C4-2B (cell line): ENCODE data around the gene TIMD4.

Experiments used
- H3K27ac ChIP-seq: fragments of 450-650 bp; 2 replicates; pipeline ENCODE4 v1.5.1; 2017
- CTCF ChIP-seq: fragments of 450-650 bp; conservative IDR thresholded peaks from 2 replicates; pipeline ENCODE4 v1.5.1; 2017; ENCODE audit warnings: mild to moderate bottlenecking
- ZFX ChIP-seq: fragments of 450-650 bp; IDR thresholded peaks from 2 replicates; pipeline ENCODE4 v1.6.1; 2017

TIMD4 gene

DNA sequence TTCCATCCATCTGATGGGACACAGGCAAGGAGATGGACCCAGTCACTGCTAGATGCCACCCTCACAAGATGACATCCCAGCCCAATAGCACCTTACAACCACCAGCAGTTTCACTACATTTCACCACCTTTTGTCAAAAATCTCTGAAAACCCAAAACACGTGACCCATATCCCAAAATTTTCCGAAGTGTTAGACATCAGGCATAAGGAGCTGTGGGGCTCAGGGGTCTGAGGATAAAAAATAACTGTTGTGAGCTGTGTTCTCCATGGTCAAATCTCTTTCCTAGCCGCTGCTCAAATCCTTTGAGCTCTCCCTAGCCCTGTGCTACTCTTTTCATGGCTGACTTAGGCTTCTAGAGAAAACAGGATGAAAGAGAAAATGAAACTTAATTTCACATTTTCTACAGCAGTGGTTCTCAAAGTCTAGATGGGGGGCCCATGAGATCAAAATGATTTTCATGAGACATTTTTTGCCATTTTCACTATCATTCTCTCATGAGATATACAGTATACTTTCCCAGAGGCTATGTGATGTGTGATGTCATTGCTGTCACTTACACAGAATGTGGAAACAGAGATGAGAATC lies 40.7 kb downstream of the TIMD4 start:
- H3K27ac ChIP-seq = no peak overlapping the region
- no peak for TF ChIP-seq ZFX
- no peak for TF ChIP-seq CTCF

DNA sequence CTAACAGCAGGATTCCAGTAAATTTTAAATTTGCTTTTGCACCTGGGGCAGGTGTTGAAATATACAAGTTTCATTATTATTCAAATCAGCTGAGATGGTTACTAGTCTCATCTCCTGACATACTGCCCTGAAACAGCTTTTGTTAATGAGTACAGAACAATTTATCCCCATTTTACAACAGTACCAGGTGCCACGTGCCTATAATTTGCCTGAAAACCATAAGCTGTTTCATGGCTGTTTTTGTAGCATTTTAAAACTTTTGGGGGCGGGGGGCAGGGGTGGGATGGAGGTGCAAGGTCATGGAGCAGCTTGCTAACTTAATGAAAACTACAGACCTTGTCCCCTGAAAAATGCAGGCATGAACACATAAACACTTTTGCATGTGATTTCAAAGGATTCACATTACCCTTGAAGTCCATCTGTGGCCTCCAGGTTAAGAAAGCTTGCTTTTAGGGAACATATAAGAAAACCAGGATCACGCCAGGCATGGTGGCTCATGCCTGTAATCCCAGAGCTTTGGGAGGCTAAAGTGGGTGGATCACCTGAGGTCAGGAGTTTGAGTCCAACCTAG lies 42.1 kb downstream of the TIMD4 start:
- no peak for TF ChIP-seq ZFX
- no peak for TF ChIP-seq CTCF
- H3K27ac ChIP-seq = no peak overlapping the region

- no peak for TF ChIP-seq ZFX
- TF ChIP-seq CTCF = no peak
These were observed 42.8 kb downstream of the TIMD4 start for GRCh38 chr5:156920042-156920860.

GRCh38 chr5:156918311-156918845 lies 44.6 kb downstream of the TIMD4 start:
- TF ChIP-seq CTCF = no peak
- TF ChIP-seq ZFX = no peak
- H3K27ac ChIP-seq = no peak overlapping the region

More at GRCh38 chr5:156920042-156920860, 42.8 kb downstream of the TIMD4 start:
- no peak overlapping the region for H3K27ac ChIP-seq

DNA sequence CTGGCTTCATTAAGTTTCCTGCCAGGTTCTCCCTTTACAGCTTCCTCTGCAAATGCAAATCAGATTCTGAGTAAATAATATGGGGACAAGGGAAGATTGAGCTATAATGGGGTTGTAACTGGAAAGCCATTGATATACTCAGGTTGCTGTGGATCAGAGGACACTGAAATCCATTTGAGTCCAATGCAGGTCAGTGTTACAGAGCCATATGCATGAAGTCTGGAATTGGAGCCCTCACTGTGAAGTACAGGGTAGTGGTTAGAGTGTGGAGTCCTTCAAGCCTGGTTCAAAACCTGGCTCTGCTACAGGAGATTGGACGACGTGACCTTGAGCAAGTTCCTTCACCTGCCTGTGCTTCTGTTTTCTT lies 48.7 kb downstream of the TIMD4 start:
- H3K27ac ChIP-seq = no peak overlapping the region

GRCh38 chr5:156913719-156914370 lies 49.2 kb downstream of the TIMD4 start:
- TF ChIP-seq ZFX (no peak), CTCF (no peak)
- H3K27ac ChIP-seq = no peak overlapping the region

More for the DNA sequence above, 48.7 kb downstream of the TIMD4 start:
- TF ChIP-seq ZFX = no peak
- no peak for TF ChIP-seq CTCF
